IPS DF 19.7 (cell line): ENCODE measurements around the gene CD164L2.

Experiments
- DNase-seq: peaks from one replicate; pipeline ENCODE4 v3.0.0-alpha.2; 2013; ENCODE audit warnings: low read depth, low spot score

Gene CD164L2

GRCh38 chr1:27346991-27347624 is 36.0 kb downstream of the CD164L2 start:
- DNase-seq = no peak

- DNase-seq = no peak
These were observed 36.8 kb downstream of the CD164L2 start for GRCh38 chr1:27346357-27346756.

- no peak for DNase-seq
These were observed 37.9 kb downstream of the CD164L2 start for GRCh38 chr1:27345272-27345671.

GRCh38 chr1:27343639-27344025 is 39.5 kb downstream of the CD164L2 start:
- no peak for DNase-seq

- DNase-seq = no peak
These were observed 40.1 kb downstream of the CD164L2 start for GRCh38 chr1:27342778-27343638.

- no peak for DNase-seq
These were observed 40.7 kb downstream of the CD164L2 start for GRCh38 chr1:27342391-27342777.

- DNase-seq = no peak
These were observed 41.4 kb downstream of the CD164L2 start, which contains the start of gene SYTL1 for GRCh38 chr1:27341525-27342252. Gene SYTL1, plus strand, starts transcription at chr1:27342022. Its CDS starts 3,313 bp downstream, at chr1:27345335.

GRCh38 chr1:27339213-27339612 is 43.9 kb downstream of the CD164L2 start:
- no peak for DNase-seq

- no peak for DNase-seq
These were observed 44.4 kb downstream of the CD164L2 start for GRCh38 chr1:27338751-27339150.

- no peak for DNase-seq
These were observed 46.4 kb downstream of the CD164L2 start for GRCh38 chr1:27336756-27337155.

GRCh38 chr1:27335506-27336422 is 47.4 kb downstream of the CD164L2 start:
- no peak for DNase-seq

- no peak for DNase-seq
These were observed 49.3 kb downstream of the CD164L2 start for GRCh38 chr1:27333717-27334279.

GRCh38 chr1:27332536-27333281 is 50.4 kb downstream of the CD164L2 start:
- no peak for DNase-seq

- no peak for DNase-seq
These were observed 51.2 kb downstream of the CD164L2 start for GRCh38 chr1:27331922-27332321.

- DNase-seq = no peak
These were observed 51.7 kb downstream of the CD164L2 start for GRCh38 chr1:27331426-27331825.

GRCh38 chr1:27330786-27331185 is 52.3 kb downstream of the CD164L2 start:
- no peak for DNase-seq
